ENCODE measurements around the gene TMEM141.
"Not testable (repeated sequence)": the region's sequence is repeated elsewhere in the genome, so short reads cannot be mapped to it uniquely, and the experiment has no call there.

TMEM141 gene

DNA sequence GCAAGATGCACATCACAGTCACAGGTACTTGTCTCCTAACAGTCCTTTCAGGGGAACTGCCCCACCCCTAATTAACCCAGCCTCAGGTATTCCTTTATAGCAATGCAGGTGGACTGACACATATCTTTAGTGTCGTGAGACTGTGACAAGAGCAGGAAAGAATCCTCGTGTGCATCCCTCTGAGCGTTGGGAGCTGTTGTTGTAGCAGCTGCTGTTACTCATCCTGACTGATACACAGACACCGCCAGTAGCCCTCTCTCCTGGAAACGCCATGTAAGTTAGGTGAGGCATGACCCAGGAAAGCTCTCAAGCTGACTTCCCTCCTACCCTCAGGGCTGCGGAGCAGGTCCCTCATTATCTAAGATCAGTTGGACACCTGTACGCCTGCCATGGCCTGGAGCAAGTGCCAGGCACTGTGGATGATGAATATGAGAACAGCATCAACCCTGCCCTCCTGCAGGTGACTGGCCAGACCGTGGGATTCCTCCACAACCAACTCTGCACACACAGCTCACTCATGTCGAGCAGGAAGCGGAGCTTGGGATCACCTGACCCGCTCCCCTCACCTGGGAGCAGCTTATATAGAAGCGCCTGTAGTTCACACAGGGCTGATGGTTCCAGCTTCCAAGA is 16.6 kb upstream of the TMEM141 start:
- no peak for DNase-seq

DNA sequence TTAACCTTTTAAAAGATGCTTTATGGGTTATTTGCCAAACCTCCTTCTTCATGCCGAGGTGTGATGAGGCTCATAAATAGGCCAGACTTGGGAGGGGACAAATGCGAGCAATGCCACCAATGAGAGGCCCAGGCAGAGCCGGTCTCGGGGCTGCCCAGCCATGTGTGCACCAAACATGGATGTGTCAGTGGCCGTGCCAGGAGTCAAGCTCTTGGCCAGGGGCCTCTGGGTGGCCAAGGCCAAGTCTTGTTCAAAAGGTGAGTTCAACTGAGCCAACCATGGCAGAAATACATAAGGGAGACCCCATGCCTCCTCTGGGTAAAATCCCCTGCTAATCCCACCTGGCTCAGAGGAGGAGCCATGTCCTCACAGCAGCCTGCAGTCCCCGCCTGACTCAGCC is 16.0 kb upstream of the TMEM141 start:
- DNase-seq: no peak

DNA sequence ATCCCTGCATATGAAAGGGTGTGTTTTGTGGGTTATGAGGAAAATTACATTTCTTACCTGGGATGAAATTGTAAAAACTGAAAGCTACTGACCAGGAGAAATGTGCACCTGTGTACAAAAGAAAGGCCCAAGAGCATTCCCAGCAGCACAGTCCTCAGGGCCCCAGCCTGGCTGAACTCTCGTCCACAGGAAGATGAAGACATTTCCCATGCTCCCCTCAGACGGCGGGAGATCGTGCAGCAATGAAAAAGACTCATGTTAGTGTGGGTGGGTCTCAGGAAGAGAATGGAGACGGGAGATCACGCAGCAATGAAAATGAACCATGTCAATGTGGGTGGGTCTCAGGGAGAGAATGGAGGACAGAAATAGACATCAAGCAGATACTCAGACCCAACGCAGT is 14.2 kb upstream of the TMEM141 start:
- no peak for DNase-seq

GRCh38 chr9:136777359-136777758 is 13.8 kb upstream of the TMEM141 start:
- DNase-seq: no peak

- no peak for DNase-seq
These were observed 11.3 kb upstream of the TMEM141 start for GRCh38 chr9:136779808-136780207.

GRCh38 chr9:136782452-136782851 is 8.7 kb upstream of the TMEM141 start:
- DNase-seq: no peak

DNA sequence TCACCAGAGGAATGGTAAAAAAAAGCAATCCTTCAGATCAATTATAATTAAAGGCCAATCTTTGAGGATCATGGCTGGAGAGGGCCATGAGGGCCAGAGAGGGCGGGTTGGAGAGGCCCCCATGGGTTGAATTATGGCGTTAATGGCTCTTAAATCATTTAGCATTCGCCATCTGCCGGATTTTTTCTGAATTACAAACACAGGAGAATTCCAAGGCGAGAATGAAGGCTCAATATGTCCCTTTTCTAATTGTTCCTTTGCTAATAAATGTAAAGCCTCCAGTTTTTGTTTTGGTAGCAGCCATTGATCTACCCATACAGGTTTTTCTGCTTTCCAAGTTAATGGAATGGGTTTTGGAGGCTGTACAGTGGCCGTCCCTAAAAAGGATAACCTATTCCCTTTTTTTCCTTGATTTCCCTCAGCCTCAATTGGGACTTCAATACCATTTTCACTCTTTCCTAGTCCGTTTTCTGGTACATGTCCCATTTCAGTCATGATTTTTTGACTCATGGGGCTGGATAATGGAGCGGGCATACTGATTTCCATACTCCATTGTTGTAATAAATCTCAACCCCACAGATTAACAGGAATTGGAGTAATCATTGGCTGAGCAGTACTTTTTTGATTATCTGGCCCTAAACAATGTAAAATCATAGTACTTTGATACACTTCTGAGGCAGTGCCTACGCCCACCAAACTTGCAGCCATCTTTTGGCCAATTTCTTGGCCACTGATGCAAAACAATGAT is 6.7 kb upstream of the TMEM141 start:
- DNase-seq: no peak

DNA sequence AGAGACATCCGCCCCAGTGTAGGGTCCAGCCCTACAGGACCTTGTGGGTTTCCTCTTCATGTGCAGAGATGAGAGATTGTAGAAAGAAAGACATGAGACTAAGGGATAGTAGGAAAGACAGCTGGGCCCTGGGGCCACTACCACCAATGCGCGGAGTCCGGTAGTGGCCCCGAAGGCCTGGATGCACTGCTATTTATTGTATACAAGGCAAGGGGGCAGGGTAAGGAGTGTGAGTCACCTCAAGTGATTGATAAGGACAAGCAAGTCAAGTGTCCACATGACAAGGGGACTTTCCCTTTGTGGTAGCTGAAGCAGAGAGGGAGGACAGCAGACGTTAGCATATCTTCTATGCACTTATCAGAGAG is 6.2 kb upstream of the TMEM141 start:
- no peak for DNase-seq

GRCh38 chr9:136785565-136786355 is 5.4 kb upstream of the TMEM141 start:
- not testable (repeated sequence) for DNase-seq

DNA sequence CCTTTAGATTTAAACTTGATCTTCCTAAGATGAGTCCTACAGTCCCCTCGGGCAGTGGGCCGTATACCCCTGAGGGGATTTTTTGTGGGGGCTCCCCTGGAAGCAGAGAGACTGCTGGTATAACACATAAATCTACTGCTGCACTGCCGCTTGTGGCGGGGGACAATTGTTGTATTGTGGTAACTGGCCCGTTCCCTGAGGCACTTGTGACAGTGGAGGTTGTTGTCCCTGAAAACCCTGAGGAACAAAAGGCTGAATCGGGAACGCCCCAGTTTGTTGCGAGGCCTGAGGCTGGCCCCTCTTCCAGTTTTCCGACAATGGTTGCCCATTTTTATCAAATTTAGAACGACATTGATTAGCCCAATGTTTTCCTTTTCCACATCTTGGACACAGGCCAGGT is 4.7 kb upstream of the TMEM141 start:
- no peak for DNase-seq

GRCh38 chr9:136786983-136787382 is 4.2 kb upstream of the TMEM141 start:
- DNase-seq: not testable (repeated sequence)

- DNase-seq: peak; percentile 40
These were observed 3.3 kb upstream of the TMEM141 start for GRCh38 chr9:136787690-136788400.

DNA sequence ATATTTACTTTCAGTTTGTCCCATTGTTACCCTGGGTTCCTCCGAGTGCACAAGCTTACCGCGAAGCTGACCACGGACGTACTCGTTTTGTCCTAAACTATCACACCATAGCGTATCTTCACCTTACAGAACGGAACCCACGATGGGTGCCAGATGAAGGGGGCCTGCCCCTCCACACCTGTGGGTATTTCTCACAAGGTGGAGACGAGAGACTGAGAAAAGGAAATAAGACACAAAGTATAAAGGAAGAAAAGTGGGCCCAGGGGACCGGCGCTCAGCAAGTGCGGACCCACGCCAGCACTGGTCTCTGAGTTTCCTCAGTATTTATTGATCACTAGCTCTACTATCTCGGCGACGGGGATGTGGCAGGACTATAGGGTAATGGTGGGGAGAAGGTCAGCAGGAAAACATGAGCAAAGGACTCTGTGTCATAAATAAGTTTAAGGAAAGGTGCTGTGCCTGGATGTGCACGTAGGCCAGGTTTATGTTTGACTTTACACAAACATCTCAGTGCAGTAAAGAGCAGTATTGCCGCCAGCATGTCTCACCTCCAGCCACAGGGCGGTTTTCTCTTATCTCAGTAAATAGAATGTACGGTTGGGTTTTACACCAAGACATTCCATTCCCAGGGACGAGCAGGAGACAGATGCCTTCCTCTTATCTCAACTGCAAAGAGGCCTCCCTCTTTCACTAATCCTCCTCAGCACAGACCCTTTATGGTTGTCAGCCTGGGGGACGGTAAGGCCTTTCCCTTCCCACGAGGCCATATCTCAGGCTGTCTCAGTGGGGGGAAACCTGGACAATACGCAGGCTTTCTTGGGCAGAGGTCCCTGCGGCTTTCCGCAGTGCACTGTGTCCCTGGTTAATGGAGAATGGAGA is 2.3 kb upstream of the TMEM141 start:
- DNase-seq: not testable (repeated sequence)

DNA sequence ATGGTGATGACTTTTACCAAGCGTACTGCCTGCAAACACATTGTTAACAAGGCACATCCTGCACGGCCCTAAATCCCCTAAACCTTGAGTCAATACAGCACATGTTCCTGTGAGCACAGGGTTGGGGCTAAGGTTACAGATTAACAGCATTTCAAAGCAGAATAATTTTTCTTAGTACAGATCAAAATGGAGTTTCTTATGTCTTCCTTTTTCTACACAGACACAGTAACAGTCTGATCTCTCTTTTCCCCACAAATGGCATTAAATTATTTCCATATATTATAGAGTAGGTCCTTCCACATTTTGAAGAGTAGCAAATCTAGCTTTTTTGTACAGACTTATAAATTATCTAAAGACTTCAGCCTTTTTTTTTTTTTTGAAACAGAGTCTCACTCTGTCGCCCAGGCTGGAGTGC is 1.6 kb upstream of the TMEM141 start:
- DNase-seq: no peak

DNA sequence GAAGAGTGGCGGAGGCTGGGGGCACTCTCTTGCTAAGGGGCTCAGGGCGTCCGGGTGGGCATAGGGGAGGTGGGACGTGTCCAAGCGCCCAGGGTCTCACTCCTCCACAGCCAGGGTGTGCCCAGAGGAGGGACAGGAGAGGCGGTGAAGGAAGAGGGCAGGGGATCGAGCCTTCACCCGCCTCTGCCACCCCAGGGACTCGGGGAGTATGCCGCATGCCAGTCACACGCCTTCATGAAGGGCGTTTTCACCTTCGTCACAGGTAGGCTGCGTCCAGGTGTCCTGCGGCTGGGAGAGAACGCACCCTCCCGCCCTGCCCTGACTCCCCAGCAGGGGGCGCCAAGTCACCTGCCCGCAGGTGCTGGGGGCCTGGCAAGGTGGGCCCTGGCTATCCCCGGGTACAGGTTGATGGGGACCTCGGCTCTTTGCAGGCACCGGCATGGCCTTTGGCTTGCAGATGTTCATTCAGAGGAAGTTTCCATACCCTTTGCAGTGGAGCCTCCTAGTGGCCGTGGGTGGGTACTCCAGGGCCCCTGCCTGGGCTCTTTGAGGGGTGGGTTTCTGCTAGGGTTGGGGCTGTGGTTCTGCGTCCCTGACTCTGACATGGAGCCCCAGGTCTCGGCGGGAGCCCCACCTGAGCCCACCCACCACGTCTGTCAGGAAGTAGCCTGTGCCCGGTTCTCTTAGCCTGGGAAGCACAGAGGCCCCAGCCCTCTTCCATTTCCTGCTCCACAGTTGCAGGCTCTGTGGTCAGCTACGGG is 552 bp downstream of the TMEM141 start:
- DNase-seq: peak; percentile 48

GRCh38 chr9:136792321-136793085 is 1.4 kb downstream of the TMEM141 start:
- no peak for DNase-seq

DNA sequence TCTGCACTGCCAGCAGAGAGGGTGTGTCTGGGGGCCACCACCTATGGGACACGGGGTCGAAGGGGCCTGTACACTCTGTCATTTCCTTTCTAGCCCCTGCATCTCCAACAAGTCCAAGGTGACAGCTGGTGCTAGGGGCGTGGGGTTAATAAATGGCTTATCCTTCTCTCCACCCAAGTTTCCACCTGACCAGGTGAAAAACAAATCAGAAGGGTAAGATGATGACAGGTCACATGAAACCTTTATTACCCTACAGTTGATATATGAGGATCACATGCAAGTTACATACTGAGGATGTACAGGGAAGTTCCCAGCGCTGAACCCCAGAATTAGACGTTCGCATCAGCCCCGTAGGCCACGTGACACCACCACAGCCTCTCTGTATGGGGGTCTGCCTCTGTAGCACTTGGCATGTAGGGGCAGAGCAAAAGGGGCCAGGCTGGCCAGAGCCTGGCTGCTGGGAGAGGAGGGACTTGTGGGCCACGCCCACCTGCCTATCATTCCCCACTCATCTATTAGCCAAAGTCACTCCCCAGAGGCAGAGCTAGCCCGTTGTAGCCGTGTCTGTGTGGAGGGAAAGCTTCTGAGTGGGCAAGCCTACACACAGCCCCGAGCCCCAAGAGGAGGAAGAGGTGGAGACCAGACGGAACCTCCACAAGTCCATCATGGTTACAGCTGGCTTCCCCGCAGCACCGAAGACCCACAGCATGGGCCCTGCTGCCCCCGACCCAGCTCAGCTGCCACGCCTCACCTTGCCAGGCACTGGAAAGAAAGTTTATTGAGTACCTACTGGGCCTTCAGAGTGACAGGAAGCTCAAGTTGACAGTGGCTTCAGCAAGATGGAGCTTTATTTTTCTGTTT is 2.2 kb downstream of the TMEM141 start:
- no peak for DNase-seq

DNA sequence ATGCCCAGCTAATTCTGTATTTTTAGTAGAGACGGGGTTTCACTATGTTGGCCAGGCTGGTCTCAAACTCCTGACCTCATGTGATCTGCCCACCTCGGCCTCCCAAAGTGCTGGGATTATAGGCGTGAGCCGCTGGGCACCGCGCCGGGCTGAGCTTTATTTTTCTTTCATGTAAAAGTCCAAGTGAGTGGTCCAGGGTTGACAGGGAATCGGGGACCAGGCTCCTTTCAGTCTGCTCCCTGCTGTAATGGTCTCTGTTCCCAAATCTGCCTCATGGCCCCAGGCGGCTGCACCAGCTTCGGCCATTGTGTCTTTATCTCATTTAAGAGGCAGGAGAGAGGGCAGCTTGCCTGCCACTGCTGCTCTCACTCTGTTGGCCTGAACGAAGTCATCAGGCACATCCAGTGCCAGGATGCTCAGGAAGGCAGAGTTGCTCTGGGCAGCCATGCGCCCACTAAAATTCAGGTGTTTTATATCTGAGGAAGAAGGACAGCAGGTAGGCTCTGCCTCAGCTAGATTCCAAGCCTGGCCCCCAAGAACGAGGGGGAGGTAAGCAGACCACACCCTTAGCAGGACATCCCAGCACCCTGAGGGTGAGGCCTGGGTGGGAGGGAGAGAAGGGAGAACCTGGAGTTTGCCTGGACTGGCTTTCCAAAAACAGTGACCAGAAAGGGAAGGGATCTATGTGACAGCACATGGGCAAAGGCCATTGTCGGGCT is 3.3 kb downstream of the TMEM141 start:
- DNase-seq: no peak

GRCh38 chr9:136795000-136795348 is 3.8 kb downstream of the TMEM141 start:
- no peak for DNase-seq
